ENCODE data around the gene GBE1.

DNA sequence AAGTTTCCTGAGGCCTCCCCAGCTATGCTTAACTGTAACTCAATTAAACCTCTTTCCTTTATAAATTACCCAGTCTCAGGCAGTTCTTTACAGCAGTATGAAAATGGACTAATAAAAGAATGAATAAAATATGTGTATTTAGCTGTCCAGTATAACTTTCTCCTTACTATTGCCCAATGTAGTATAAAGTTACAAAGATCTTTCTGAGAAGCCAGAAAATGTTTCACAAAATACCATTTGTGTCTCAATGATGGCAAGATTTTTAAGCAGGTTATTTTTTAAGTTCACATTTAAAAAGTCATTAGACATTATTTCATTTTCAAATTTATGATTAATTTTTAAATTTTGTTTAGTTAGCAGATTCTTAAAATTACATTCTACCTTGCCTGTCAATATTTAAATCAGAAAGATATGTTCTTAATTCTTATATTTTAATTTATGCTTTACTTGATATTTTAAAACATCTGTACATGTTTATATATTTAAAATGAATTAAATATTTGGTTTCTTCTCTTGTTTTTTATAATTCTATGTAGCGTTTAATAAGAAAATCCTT, 189.2 kb downstream of the GBE1 start:
- TF ChIP-seq, protein P1, sequence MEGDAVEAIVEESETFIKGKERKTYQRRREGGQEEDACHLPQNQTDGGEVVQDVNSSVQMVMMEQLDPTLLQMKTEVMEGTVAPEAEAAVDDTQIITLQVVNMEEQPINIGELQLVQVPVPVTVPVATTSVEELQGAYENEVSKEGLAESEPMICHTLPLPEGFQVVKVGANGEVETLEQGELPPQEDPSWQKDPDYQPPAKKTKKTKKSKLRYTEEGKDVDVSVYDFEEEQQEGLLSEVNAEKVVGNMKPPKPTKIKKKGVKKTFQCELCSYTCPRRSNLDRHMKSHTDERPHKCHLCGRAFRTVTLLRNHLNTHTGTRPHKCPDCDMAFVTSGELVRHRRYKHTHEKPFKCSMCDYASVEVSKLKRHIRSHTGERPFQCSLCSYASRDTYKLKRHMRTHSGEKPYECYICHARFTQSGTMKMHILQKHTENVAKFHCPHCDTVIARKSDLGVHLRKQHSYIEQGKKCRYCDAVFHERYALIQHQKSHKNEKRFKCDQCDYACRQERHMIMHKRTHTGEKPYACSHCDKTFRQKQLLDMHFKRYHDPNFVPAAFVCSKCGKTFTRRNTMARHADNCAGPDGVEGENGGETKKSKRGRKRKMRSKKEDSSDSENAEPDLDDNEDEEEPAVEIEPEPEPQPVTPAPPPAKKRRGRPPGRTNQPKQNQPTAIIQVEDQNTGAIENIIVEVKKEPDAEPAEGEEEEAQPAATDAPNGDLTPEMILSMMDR (IDR thresholded peaks at IDR 0.05): no peak
- no peak for TF ChIP-seq EZH2phosphoT487 (IDR thresholded peaks at IDR 0.05)

Data from neural progenitor cell (in vitro differentiated cells).